K562 (cell line): ENCODE measurements around the gene CRYGB. TPM values are rescaled to one million over a fixed set of nuclear protein-coding genes. Genes with fewer than 3 reads are reported as not detected.

Source experiments
- TEAD1 ChIP-seq, 2 experiments: fragments of 450-650 bp in 1 of 2; sonication (generic) in 1 of 2; formaldehyde crosslinking; IDR thresholded peaks; 2 replicates each; pipeline versions ENCODE4 v1.4.0 to v1.8.0; 2020 to 2022; ENCODE audit warnings: mild to moderate bottlenecking in 2 of 2, missing genetic modification reagents in 1 of 2
- TEAD2 ChIP-seq: fragments of 450-650 bp; IDR thresholded peaks from 2 replicates; pipeline ENCODE4 v1.6.1; 2016; ENCODE audit warnings: missing genetic modification characterization, control low read depth, missing compliant biosample characterization
- ZNF324 ChIP-seq: fragments of 250-450 bp; sonication (Bioruptor Pico); IDR thresholded peaks from 2 replicates; pipeline ENCODE4 v1.4.0; 2020; ENCODE audit warnings: mild to moderate bottlenecking
- ZNF444 ChIP-seq: fragments of 250-450 bp; sonication (Bioruptor Pico); IDR thresholded peaks from 2 replicates; pipeline ENCODE4 v1.4.0; 2020; ENCODE audit warnings: mild to moderate bottlenecking, moderate library complexity
- polyA plus RNA-seq, 8 experiments: library from polyadenylated mRNA; depleted of rRNA in 4 of 8; stranded (reverse) in 5 of 8; unstranded in 3 of 8; fragments of >200 nt; fragmentation: Nextera tagmentation in 2 of 8; fragmentation: Illumina TruSeq in 1 of 8; extraction: Ambion mirVana in 2 of 8; extraction: Trizol in 1 of 8; gene quantifications; 2 replicates each; pipeline versions ENCODE4 v1.2.1 to v1.2.3, GENCODE V29; 2011 to 2014; ENCODE audit warnings: inconsistent platforms in 1 of 8, missing spikeins in 1 of 8
- total RNA-seq, 7 experiments: library from RNA; depleted of rRNA in 6 of 7; stranded (reverse); fragments of >200 nt in 6 of 7; fragmentation: Illumina TruSeq in 2 of 7; extraction: Trizol in 2 of 7; gene quantifications; 2 replicates each; pipeline versions ENCODE4 v1.2.1 to v1.2.3, GENCODE V29; 2011 to 2021; ENCODE audit warnings: low replicate concordance in 1 of 7
- TF ChIP-seq, protein P1 (sequence below): sonication (generic); formaldehyde crosslinking; IDR thresholded peaks from 2 replicates; pipeline ENCODE4 v1.8.0; 2022; ENCODE audit warnings: mild to moderate bottlenecking, missing genetic modification reagents

Gene CRYGB
- total and polyA plus RNA-seq, 9 of the 15 experiments (the other 6 are each of a cell fraction or from before 2014, with no cell fraction given), result not detected

DNA sequence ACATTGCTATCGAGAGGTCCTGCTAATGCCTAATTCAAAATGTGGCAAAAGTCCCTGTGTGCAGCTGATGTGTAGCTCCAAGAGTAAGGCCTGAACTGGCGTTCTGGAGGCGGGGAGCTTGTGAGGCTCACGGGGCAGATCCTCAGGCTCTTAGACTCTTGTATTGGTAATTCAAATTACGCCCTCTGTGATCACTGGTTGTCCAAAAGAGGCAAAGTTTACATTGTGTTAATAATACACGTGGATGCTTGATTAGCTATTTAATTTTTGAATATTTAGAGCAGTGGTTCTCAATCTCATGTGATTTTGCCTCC lies 29.8 kb upstream of the CRYGB start (continued):
- no peak for TF ChIP-seq TEAD1 (CRISPR knock-in tag; IDR thresholded peaks at IDR 0.05)
- TF ChIP-seq TEAD2, result no peak
- TF ChIP-seq, protein P1, sequence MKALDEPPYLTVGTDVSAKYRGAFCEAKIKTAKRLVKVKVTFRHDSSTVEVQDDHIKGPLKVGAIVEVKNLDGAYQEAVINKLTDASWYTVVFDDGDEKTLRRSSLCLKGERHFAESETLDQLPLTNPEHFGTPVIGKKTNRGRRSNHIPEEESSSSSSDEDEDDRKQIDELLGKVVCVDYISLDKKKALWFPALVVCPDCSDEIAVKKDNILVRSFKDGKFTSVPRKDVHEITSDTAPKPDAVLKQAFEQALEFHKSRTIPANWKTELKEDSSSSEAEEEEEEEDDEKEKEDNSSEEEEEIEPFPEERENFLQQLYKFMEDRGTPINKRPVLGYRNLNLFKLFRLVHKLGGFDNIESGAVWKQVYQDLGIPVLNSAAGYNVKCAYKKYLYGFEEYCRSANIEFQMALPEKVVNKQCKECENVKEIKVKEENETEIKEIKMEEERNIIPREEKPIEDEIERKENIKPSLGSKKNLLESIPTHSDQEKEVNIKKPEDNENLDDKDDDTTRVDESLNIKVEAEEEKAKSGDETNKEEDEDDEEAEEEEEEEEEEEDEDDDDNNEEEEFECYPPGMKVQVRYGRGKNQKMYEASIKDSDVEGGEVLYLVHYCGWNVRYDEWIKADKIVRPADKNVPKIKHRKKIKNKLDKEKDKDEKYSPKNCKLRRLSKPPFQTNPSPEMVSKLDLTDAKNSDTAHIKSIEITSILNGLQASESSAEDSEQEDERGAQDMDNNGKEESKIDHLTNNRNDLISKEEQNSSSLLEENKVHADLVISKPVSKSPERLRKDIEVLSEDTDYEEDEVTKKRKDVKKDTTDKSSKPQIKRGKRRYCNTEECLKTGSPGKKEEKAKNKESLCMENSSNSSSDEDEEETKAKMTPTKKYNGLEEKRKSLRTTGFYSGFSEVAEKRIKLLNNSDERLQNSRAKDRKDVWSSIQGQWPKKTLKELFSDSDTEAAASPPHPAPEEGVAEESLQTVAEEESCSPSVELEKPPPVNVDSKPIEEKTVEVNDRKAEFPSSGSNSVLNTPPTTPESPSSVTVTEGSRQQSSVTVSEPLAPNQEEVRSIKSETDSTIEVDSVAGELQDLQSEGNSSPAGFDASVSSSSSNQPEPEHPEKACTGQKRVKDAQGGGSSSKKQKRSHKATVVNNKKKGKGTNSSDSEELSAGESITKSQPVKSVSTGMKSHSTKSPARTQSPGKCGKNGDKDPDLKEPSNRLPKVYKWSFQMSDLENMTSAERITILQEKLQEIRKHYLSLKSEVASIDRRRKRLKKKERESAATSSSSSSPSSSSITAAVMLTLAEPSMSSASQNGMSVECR (CRISPR knock-in tag), result no peak
- TF ChIP-seq ZNF324 (CRISPR knock-in tag), result no peak
- no peak for TF ChIP-seq ZNF444 (CRISPR knock-in tag)
- TF ChIP-seq, all 486 proteins: peak for 0
